Endothelial cell of hepatic sinusoid (primary cell): ENCODE results near the gene TMEM18.

Experiments
- in situ Hi-C: cut with HindIII; loops from 2 replicates; pipeline ENCODE4 v1.10.0; 2017; ENCODE audit warnings: low sequenced_read_pairs

Gene TMEM18

GRCh38 chr2:623130-623922 lies 53.9 kb downstream of the TMEM18 start:
- in situ Hi-C loops: no loop called here

- in situ Hi-C loops: no loop called here
Measured at GRCh38 chr2:622357-622756, 54.8 kb downstream of the TMEM18 start.

- in situ Hi-C loops: no loop called here
Measured at GRCh38 chr2:621303-622099, 55.7 kb downstream of the TMEM18 start.

- in situ Hi-C loops: no loop called here
Measured at GRCh38 chr2:620471-621302, 56.5 kb downstream of the TMEM18 start.

- in situ Hi-C loops: no loop called here
Measured at GRCh38 chr2:620004-620403, 57.2 kb downstream of the TMEM18 start.

- in situ Hi-C loops: no loop called here
Measured at GRCh38 chr2:618422-618990, 58.7 kb downstream of the TMEM18 start.

- in situ Hi-C loops: no loop called here
Measured at GRCh38 chr2:618005-618404, 59.2 kb downstream of the TMEM18 start.
